IMR-90 (cell line): ENCODE measurements around the gene MTAP. TPM values are rescaled to one million over a fixed set of nuclear protein-coding genes. Genes with fewer than 3 reads are reported as not detected.

Source experiments
- ATAC-seq: fragments of 200-7000 bp; cut with Tn5 transposase; 2 replicates; pipeline ENCODE4 v1.9.1; 2020; ENCODE audit warnings: low read depth, mild to moderate bottlenecking, moderate library complexity
- BruUV-seq: library from RNA; stranded (reverse); fragments of 400-500 nt; replicated peaks from 2 replicates; lab custom pipeline; 2021; lab: Mats Ljungman, UMichigan
- CTCF ChIA-PET: fragments of 300-600 bp; formaldehyde crosslinking; extraction: SDS; loops from one replicate; lab custom pipeline; 2021; ENCODE audit warnings: antibody characterized with exemption; lab: Yijun Ruan, JAX
- POLR2A ChIA-PET: fragments of 300-600 bp; sonication (Branson Sonifier 250); formaldehyde crosslinking; loops from one replicate; lab custom pipeline; 2022; ENCODE audit warnings: antibody characterized with exemption; ENCODE audit not compliant: unreplicated experiment; lab: Charles Lee
- DNase-seq: peaks from one replicate; pipeline ENCODE4 v3.0.0; 2013
- H2AFZ ChIP-seq: replicated peaks from 2 replicates; pipeline ENCODE3; 2013; ENCODE audit warnings: low read length, mild to moderate bottlenecking; ENCODE audit not compliant: poor library complexity
- H2AK5ac ChIP-seq: 2 replicates; pipeline ENCODE4 v1.6.1; 2013; ENCODE audit warnings: low read depth, low read length, inconsistent platforms
- H2AK9ac ChIP-seq: replicated peaks from 2 replicates; pipeline ENCODE3; 2013; ENCODE audit warnings: mild to moderate bottlenecking, low read depth, low read length, moderate library complexity; ENCODE audit not compliant: poor library complexity
- H2BK120ac ChIP-seq: 2 replicates; pipeline ENCODE4 v1.6.1; 2013; ENCODE audit warnings: low read depth, low read length, inconsistent platforms
- H2BK15ac ChIP-seq: 3 replicates; pipeline ENCODE4 v1.6.1; 2013; ENCODE audit warnings: low read depth, low read length, inconsistent platforms
- H2BK20ac ChIP-seq: 2 replicates; pipeline ENCODE4 v1.6.1; 2013; ENCODE audit warnings: low read depth, mild to moderate bottlenecking, inconsistent platforms, low read length, moderate library complexity
- H2BK5ac ChIP-seq: 2 replicates; pipeline ENCODE4 v1.6.1; 2013; ENCODE audit warnings: mild to moderate bottlenecking, low read depth, low read length, inconsistent platforms; ENCODE audit not compliant: poor library complexity, severe bottlenecking
- H3K14ac ChIP-seq: replicated peaks from 2 replicates; pipeline ENCODE4 v1.6.1; 2013; ENCODE audit warnings: low read depth, low read length, inconsistent platforms
- H3K18ac ChIP-seq: 2 replicates; pipeline ENCODE4 v1.6.1; 2013; ENCODE audit warnings: low read depth, low read length, control low read depth
- H3K23ac ChIP-seq: 2 replicates; pipeline ENCODE4 v1.6.1; 2013; ENCODE audit warnings: low read depth, low read length, inconsistent platforms
- H3K27ac ChIP-seq: 2 replicates; pipeline ENCODE4 v1.5.1; 2013; ENCODE audit warnings: mild to moderate bottlenecking, control low read depth, low read length; ENCODE audit not compliant: insufficient read depth
- H3K27me3 ChIP-seq: 2 replicates; pipeline ENCODE4 v1.6.1; 2013; ENCODE audit warnings: low read length; ENCODE audit not compliant: control insufficient read depth, insufficient read depth
- H3K36me3 ChIP-seq: 2 replicates; pipeline ENCODE4 v1.6.1; 2013; ENCODE audit warnings: low read length, mixed read lengths; ENCODE audit not compliant: control insufficient read depth, insufficient read depth
- H3K4ac ChIP-seq: 2 replicates; pipeline ENCODE4 v1.6.1; 2013; ENCODE audit warnings: low read depth, low read length, inconsistent platforms
- H3K4me1 ChIP-seq: 2 replicates; pipeline ENCODE4 v1.6.1; 2013; ENCODE audit warnings: low read length, mixed read lengths; ENCODE audit not compliant: control insufficient read depth, insufficient read depth
- H3K4me2 ChIP-seq: 2 replicates; pipeline ENCODE4 v1.6.1; 2013; ENCODE audit warnings: low read depth, mild to moderate bottlenecking, control low read depth, low read length, moderate library complexity
- H3K4me3 ChIP-seq: 2 replicates; pipeline ENCODE4 v1.5.1; 2013; ENCODE audit warnings: low read depth, mild to moderate bottlenecking, control low read depth, low read length, moderate library complexity; ENCODE audit not compliant: insufficient read depth
- H3K56ac ChIP-seq: 2 replicates; pipeline ENCODE4 v1.6.1; 2013; ENCODE audit warnings: low read length, inconsistent platforms; ENCODE audit not compliant: insufficient read depth; ENCODE audit errors: extremely low read depth
- H3K79me1 ChIP-seq, 2 experiments: 2 replicates each; pipeline ENCODE4 v1.6.1; 2013; ENCODE audit warnings: low read length in 2 of 2, inconsistent platforms in 1 of 2, low read depth in 1 of 2
- H3K9ac ChIP-seq: 2 replicates; pipeline ENCODE4 v1.6.1; 2013; ENCODE audit warnings: low read depth, low read length, control low read depth
- H3K9me1 ChIP-seq: 2 replicates; pipeline ENCODE4 v1.6.1; 2013; ENCODE audit warnings: low read length, inconsistent platforms; ENCODE audit not compliant: insufficient read depth
- H3K9me3 ChIP-seq: 2 replicates; pipeline ENCODE4 v1.6.1; 2013; ENCODE audit warnings: low read length; ENCODE audit not compliant: control insufficient read depth, insufficient read depth
- H4K20me1 ChIP-seq: 2 replicates; pipeline ENCODE4 v1.6.1; 2013; ENCODE audit warnings: low read length, inconsistent platforms; ENCODE audit not compliant: insufficient read depth
- H4K5ac ChIP-seq: 2 replicates; pipeline ENCODE4 v1.6.1; 2013; ENCODE audit warnings: mild to moderate bottlenecking, low read depth, low read length, control low read depth
- H4K8ac ChIP-seq, 2 experiments: 2 replicates each; pipeline ENCODE4 v1.6.1; 2013; ENCODE audit warnings: low read depth in 2 of 2, low read length in 2 of 2, control low read depth in 1 of 2, inconsistent platforms in 1 of 2
- H4K91ac ChIP-seq: 2 replicates; pipeline ENCODE4 v1.6.1; 2013; ENCODE audit warnings: low read depth, low read length, inconsistent platforms; ENCODE audit not compliant: insufficient read depth
- CEBPB ChIP-seq: IDR thresholded peaks from 2 replicates; pipeline ENCODE4 v1.6.1; 2012; ENCODE audit warnings: low read depth, low read length, improper control_type of control experiment
- CTCF ChIP-seq: conservative IDR thresholded peaks from 2 replicates; pipeline ENCODE4 v1.5.1; 2012; ENCODE audit warnings: mild to moderate bottlenecking, low read depth, low read length, improper control_type of control experiment
- ELK1 ChIP-seq: fragments of 150-350 bp; IDR thresholded peaks from 2 replicates; pipeline ENCODE4 v1.6.1; 2016; ENCODE audit warnings: low read depth, mild to moderate bottlenecking, low read length, moderate library complexity, borderline replicate concordance
- POLR2A ChIP-seq: IDR thresholded peaks from 2 replicates; pipeline ENCODE4 v1.6.1; 2012; ENCODE audit warnings: mild to moderate bottlenecking, low read depth, low read length
- RFX5 ChIP-seq: IDR thresholded peaks from 2 replicates; pipeline ENCODE4 v1.8.0; 2012; ENCODE audit warnings: low read depth, mild to moderate bottlenecking, low read length, moderate library complexity
- SMC3 ChIP-seq: fragments of 150-350 bp; IDR thresholded peaks from 2 replicates; pipeline ENCODE4 v1.6.1; 2016; ENCODE audit warnings: low read depth, mild to moderate bottlenecking, antibody characterized with exemption, low read length, moderate library complexity
- WGBS, 2 experiments: methylation state at CpG; one replicate each; pipeline versions ENCODE4 v1.1.5 to v1.1.7; 2013; ENCODE audit warnings: missing lambda C conversion rate in 2 of 2; ENCODE audit not compliant: insufficient read length in 1 of 2; ENCODE audit errors: extremely low coverage in 2 of 2; 5-methylcytosine and 5-hydroxymethylcytosine counted together
- dilution Hi-C: fragments of 300-500 bp; cut with HindIII; formaldehyde crosslinking; loops from one replicate; pipeline ENCODE4 v1.14.3; 2018; ENCODE audit warnings: low sequenced_read_pairs; ENCODE audit not compliant: unreplicated experiment
- in situ Hi-C: fragments of 300-500 bp; cut with MboI; formaldehyde crosslinking; loops from 3 replicates; pipeline ENCODE4 v1.14.3; 2019; ENCODE audit warnings: low sequenced_read_pairs, inconsistent platforms, mixed read lengths
- intact Hi-C: fragments of 100-400 bp; cut with micrococcal nuclease; formaldehyde crosslinking; loops from 2 replicates; pipeline ENCODE4 v1.10.0; 2022
- polyA plus RNA-seq, 3 experiments: library from polyadenylated mRNA; depleted of rRNA; stranded (reverse); fragments of >200 nt; gene quantifications; 2 replicates each; pipeline ENCODE4 v1.2.3, GENCODE V29; 2012; ENCODE audit warnings: low replicate concordance in 1 of 3
- total RNA-seq: library from RNA; depleted of rRNA; stranded (reverse); fragments of >200 nt; gene quantifications from 2 replicates; pipeline ENCODE4 v1.2.3, GENCODE V29; 2012

MTAP gene
- total and polyA plus RNA-seq, 2 of the 4 experiments (the other 2 are of a cell fraction), result 15.7 to 50.9 TPM

GRCh38 chr9:21974343-21974721 lies 171.9 kb downstream of the MTAP start:
- Histone ChIP-seq H3K27me3 (peaks cover 58% of the 10 kb centered on the region), H4K91ac (no peak overlapping the region), H2AK5ac (no peak overlapping the region), H4K20me1 (peaks cover 3% of the 10 kb centered on the region; the same call in 1 of the 2 replicates), H3K18ac (no peak overlapping the region), H3K4me3 (peak overlapping the region; percentile 75), H3K14ac (no peak overlapping the region), H3K9me3 (peaks cover 9% of the 10 kb centered on the region; the same call in 1 of the 2 replicates), H3K27ac (0 out of 2 replicates have a peak overlapping the region, but pooled peaks have one; percentile 9), H2AFZ (peak overlapping the region; percentile 88), H3K9me1 (no peaks in the 10 kb centered on the region), H3K4me2 (peak overlapping the region; percentile 90), H3K4ac (no peak overlapping the region), H2BK120ac (no peak overlapping the region), H2BK20ac (no peak overlapping the region), H3K23ac (no peak overlapping the region), H3K9ac (peak overlapping the region; percentile 62), H3K79me1 (no peaks in the 10 kb centered on the region), H2BK5ac (no peak overlapping the region), H2BK15ac (no peak overlapping the region), H3K56ac (no peak overlapping the region), H3K4me1 (no peaks in the 10 kb centered on the region), H4K8ac (no peak overlapping the region), H4K5ac (no peak overlapping the region), H2AK9ac (peak overlapping the region; percentile 43), H3K36me3 (peaks cover 7% of the 10 kb centered on the region; the same call in 1 of the 2 replicates)
- intact Hi-C loops, result no loop called here
- no TSS peak for BruUV-seq
- ChIA-PET POLR2A (no interaction called here), CTCF (no interaction called here)
- 0% methylated on average over 12 of the region's 21 CpGs; no CpG with 5 or more reads in 1 of the 2 experiments for WGBS, 2 experiments
- in situ Hi-C loops, result no loop called here
- ATAC-seq (peak; percentile 5; the same call in 1 of the 2 replicates), DNase-seq (no peak)
- dilution Hi-C loops, result no loop called here
- TF ChIP-seq POLR2A (no peak), SMC3 (no peak), ELK1 (no peak), CEBPB (no peak), RFX5 (no peak), CTCF (no peak)
